ENCODE results near the gene KIF26B.

GRCh38 chr1:245718951-245719350 lies 564.2 kb downstream of the KIF26B start:
- TF ChIP-seq, protein P1, sequence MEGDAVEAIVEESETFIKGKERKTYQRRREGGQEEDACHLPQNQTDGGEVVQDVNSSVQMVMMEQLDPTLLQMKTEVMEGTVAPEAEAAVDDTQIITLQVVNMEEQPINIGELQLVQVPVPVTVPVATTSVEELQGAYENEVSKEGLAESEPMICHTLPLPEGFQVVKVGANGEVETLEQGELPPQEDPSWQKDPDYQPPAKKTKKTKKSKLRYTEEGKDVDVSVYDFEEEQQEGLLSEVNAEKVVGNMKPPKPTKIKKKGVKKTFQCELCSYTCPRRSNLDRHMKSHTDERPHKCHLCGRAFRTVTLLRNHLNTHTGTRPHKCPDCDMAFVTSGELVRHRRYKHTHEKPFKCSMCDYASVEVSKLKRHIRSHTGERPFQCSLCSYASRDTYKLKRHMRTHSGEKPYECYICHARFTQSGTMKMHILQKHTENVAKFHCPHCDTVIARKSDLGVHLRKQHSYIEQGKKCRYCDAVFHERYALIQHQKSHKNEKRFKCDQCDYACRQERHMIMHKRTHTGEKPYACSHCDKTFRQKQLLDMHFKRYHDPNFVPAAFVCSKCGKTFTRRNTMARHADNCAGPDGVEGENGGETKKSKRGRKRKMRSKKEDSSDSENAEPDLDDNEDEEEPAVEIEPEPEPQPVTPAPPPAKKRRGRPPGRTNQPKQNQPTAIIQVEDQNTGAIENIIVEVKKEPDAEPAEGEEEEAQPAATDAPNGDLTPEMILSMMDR (conservative IDR thresholded peaks at IDR 0.05; ENCODE audit: low read depth, low read length) = no peak
- TF ChIP-seq EZH2 (IDR thresholded peaks at IDR 0.05; ENCODE audit: low read length, unreplicated experiment) = no peak
